Measurements from ENCODE around the gene UNG.

- TF ChIP-seq EZH2 (IDR thresholded peaks at IDR 0.05; ENCODE audit: borderline replicate concordance, low read depth, low read length, severe bottlenecking) (no peak), CTCF (IDR thresholded peaks at IDR 0.05; ENCODE audit: borderline replicate concordance, extremely low read depth, low read length, poor library complexity, severe bottlenecking) (peak; percentile 98)
Observed at GRCh38 chr12:109093022-109093918, 4.1 kb upstream of the UNG start, which contains the start of gene ALKBH2.

All from DND-41 (cell line).